SK-N-SH (cell line): ENCODE results near the gene TRIM46.
A peak's percentile ranks its signal among the peaks of the same experiment; 100 is the strongest.

Experiments
- GABPA ChIP-seq: IDR thresholded peaks from 2 replicates; pipeline ENCODE4 v1.4.0; 2012; ENCODE audit warnings: low read depth, mild to moderate bottlenecking
- NFIC ChIP-seq: IDR thresholded peaks from 2 replicates; pipeline ENCODE4 v1.4.0; 2012; ENCODE audit warnings: borderline replicate concordance
- RCOR1 ChIP-seq: fragments of 150-350 bp; IDR thresholded peaks from 2 replicates; pipeline ENCODE4 v1.6.1; 2017; ENCODE audit warnings: antibody characterized with exemption, low read length
- SIN3A ChIP-seq: IDR thresholded peaks from 2 replicates; pipeline ENCODE4 v1.6.1; 2012; ENCODE audit warnings: low read depth, mild to moderate bottlenecking, low read length, moderate library complexity, borderline replicate concordance
- TAF1 ChIP-seq: IDR thresholded peaks from 2 replicates; pipeline ENCODE4 v1.6.1; 2012; ENCODE audit warnings: low read depth, mild to moderate bottlenecking, low read length, moderate library complexity, borderline replicate concordance
- TCF12 ChIP-seq: IDR thresholded peaks from 2 replicates; pipeline ENCODE4 v1.4.0; 2012
- YY1 ChIP-seq: IDR thresholded peaks from 2 replicates; pipeline ENCODE4 v1.4.0; 2012; ENCODE audit warnings: low read depth, mild to moderate bottlenecking
- TF ChIP-seq, protein P1 (sequence below): fragments of 200-600 bp; sonication (generic); IDR thresholded peaks from 2 replicates; pipeline ENCODE4 v1.6.1; 2017; ENCODE audit warnings: antibody characterized with exemption, mild to moderate bottlenecking, moderate library complexity
- TF ChIP-seq, protein P2 (sequence below): fragments of 150-350 bp; IDR thresholded peaks from 2 replicates; pipeline ENCODE4 v1.6.1; 2017; ENCODE audit warnings: antibody characterized with exemption, low read length, low read depth, borderline replicate concordance

DNA sequence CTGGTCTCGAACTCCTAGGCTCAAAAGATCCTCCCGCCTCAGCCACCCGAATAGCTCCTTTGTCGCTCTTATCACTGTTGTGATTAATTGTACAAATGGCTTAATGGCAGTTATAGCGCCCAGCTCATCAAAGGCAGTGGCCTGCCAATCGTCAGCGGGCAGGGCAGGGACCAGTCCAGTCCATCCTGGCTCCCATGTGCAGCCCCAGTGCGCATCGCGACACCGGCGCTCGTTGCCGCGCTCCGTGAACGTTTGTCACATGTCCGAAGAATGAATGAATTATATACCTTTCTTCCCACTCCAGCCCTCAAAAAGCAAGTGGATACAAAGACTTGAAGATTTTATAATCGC lies 53.2 kb downstream of the TRIM46 start:
- TF ChIP-seq, protein P1, sequence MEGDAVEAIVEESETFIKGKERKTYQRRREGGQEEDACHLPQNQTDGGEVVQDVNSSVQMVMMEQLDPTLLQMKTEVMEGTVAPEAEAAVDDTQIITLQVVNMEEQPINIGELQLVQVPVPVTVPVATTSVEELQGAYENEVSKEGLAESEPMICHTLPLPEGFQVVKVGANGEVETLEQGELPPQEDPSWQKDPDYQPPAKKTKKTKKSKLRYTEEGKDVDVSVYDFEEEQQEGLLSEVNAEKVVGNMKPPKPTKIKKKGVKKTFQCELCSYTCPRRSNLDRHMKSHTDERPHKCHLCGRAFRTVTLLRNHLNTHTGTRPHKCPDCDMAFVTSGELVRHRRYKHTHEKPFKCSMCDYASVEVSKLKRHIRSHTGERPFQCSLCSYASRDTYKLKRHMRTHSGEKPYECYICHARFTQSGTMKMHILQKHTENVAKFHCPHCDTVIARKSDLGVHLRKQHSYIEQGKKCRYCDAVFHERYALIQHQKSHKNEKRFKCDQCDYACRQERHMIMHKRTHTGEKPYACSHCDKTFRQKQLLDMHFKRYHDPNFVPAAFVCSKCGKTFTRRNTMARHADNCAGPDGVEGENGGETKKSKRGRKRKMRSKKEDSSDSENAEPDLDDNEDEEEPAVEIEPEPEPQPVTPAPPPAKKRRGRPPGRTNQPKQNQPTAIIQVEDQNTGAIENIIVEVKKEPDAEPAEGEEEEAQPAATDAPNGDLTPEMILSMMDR: peak; percentile 6; the same call in 1 of the 2 replicates
- TF ChIP-seq TCF12 (no peak), TAF1 (no peak), GABPA (no peak), SIN3A (no peak), RCOR1 (no peak), YY1 (no peak), NFIC (no peak)
- TF ChIP-seq, protein P2, sequence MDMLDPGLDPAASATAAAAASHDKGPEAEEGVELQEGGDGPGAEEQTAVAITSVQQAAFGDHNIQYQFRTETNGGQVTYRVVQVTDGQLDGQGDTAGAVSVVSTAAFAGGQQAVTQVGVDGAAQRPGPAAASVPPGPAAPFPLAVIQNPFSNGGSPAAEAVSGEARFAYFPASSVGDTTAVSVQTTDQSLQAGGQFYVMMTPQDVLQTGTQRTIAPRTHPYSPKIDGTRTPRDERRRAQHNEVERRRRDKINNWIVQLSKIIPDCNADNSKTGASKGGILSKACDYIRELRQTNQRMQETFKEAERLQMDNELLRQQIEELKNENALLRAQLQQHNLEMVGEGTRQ: no peak
